ENCODE measurements around the gene ODAD2.

GRCh38 chr10:27857616-27858015 is 141.3 kb downstream of the ODAD2 start:
- TF ChIP-seq CTCF (IDR thresholded peaks at IDR 0.05) (no peak), POLR2A (IDR thresholded peaks at IDR 0.05) (no peak)

Data from body of pancreas (tissue), 4 donors.